AG08396 (cell line): ENCODE results near the gene IL22RA1.

ENCODE experiments used
- DNase-seq: peaks from one replicate; pipeline ENCODE4 v3.0.0; 2012; ENCODE audit warnings: low spot score, mixed read lengths

The IL22RA1 gene

DNA sequence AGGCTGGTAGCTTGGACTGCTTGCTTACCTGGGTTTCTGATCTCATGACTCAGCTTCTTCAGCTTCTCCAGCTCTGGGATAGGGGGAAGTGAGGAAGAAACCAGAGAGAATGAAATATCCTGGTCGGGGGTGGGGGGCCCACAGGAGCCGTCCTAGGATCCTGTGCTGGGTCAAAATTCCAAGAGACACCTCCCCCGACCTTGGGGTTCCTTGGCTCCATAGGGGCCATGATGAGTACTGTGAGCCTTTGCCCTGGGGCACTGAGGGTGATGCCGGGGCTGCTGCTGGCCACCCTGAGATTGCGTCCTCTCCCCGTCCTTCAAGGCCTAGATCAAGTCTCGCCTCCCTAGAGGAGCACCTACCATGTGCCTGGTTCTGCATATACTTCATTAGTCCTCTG, 71.0 kb downstream of the IL22RA1 start:
- DNase-seq: no peak

DNA sequence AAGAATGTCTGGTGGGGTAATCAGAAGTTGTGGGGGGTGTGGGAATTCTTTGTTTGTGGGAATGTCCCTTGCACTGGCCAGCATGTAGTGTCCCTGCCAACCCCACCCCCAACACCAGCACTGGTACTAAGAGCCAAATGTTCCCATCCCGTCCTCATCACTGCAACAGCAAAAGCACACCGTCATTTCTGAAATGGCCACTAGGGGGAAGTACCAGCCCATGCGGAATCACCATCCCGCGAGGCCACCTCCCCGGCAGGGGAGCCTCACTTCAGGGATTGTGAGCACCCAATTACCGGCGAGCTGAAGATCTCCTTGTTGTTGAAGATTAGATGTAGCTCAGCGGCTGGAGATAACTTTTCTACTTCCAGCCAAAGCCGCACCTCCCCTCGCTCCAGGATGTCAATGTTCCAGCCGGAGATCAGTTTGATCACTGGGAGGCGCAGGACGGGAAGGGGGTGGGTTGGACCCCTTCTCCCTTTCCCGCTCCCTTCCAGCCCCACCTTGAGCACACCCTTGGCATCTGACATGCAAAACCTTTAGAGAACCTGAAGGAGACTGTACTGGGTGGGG, 72.0 kb downstream of the IL22RA1 start:
- DNase-seq: peak; percentile 89

DNA sequence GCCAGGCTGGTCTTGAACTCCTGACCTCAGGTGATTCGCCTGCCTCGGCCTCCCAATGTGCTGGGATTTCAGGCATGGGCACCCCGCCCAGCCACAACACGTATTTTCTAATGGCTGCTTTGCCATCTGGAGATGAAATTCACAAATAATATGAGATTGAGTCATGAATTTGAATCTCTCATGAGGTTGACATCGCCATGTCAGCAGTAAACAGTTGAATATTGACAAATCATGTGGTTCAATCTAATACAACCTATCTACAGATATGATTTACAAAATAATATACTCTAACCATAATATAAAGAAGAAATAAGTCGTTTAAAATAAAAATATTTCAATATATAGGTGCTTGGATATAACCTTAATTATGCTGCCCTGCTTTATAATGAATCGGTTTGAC, 73.1 kb downstream of the IL22RA1 start:
- DNase-seq: no peak
